Activated T-cell treated with anti-CD3 and anti-CD28 coated beads for 48 hours (primary cell): ENCODE measurements around the gene CYP4A11.
"Not testable (repeated sequence)": the region's sequence is repeated elsewhere in the genome, so short reads cannot be mapped to it uniquely, and the experiment has no call there.

Source experiments
- DNase-seq: peaks from one replicate; pipeline ENCODE4 v3.0.0-alpha.2; 2020; ENCODE audit warnings: low read depth

The CYP4A11 gene

GRCh38 chr1:46910790-46911189 is 30.5 kb downstream of the CYP4A11 start:
- no peak for DNase-seq

GRCh38 chr1:46903481-46903880 is 37.8 kb downstream of the CYP4A11 start:
- DNase-seq: no peak

- no peak for DNase-seq
Measured at GRCh38 chr1:46900401-46900800, 40.9 kb downstream of the CYP4A11 start.

- DNase-seq: not testable (repeated sequence)
Measured at GRCh38 chr1:46881656-46882055, 59.6 kb downstream of the CYP4A11 start.
